SU-DHL-6 (cell line): ENCODE results near the gene RNF121.

Source experiments
- H2AFZ ChIP-seq: fragments of 200-600 bp; sonication (generic); 2 replicates; pipeline ENCODE4 v1.6.1; 2014; ENCODE audit warnings: low read depth, mild to moderate bottlenecking, moderate library complexity, mixed read lengths, antibody characterized with exemption, low read length; ENCODE audit not compliant: severe bottlenecking
- H3F3A ChIP-seq: fragments of 200-600 bp; shearing (Covaris generic); 2 replicates; pipeline ENCODE4 v1.6.0; 2016; ENCODE audit warnings: antibody characterized with exemption, mild to moderate bottlenecking; ENCODE audit not compliant: insufficient read depth
- H3K27ac ChIP-seq: fragments of 200-600 bp; sonication (generic); 2 replicates; pipeline ENCODE4 v1.5.1; 2016; ENCODE audit warnings: low read depth, mild to moderate bottlenecking, low read length, moderate library complexity, mixed read lengths
- H3K27me3 ChIP-seq: fragments of 200-600 bp; sonication (generic), shearing (Covaris generic); 2 replicates; pipeline ENCODE4 v1.6.0; 2014; ENCODE audit warnings: mild to moderate bottlenecking, low read length
- H3K36me3 ChIP-seq: fragments of 200-600 bp; sonication (generic); 2 replicates; pipeline ENCODE4 v1.6.1; 2014; ENCODE audit warnings: mild to moderate bottlenecking, low read length, mixed read lengths
- H3K4me2 ChIP-seq: fragments of 300-600, 200-600 bp; shearing (Covaris generic), sonication (generic); 2 replicates; pipeline ENCODE4 v1.6.0; 2014; ENCODE audit warnings: low read length, low read depth, mild to moderate bottlenecking; ENCODE audit not compliant: poor library complexity, severe bottlenecking
- H3K4me3 ChIP-seq: fragments of 200-600 bp; sonication (generic); 2 replicates; pipeline ENCODE4 v1.5.1; 2014; ENCODE audit warnings: antibody characterized with exemption, low read length, mild to moderate bottlenecking, mixed read lengths; ENCODE audit not compliant: insufficient read depth, poor library complexity, severe bottlenecking
- H3K79me2 ChIP-seq: fragments of 200-600 bp; sonication (generic); 2 replicates; pipeline ENCODE4 v1.6.1; 2014; ENCODE audit warnings: mild to moderate bottlenecking, low read length, moderate library complexity; ENCODE audit not compliant: insufficient read depth
- H3K9ac ChIP-seq: fragments of 200-600 bp; sonication (generic); 2 replicates; pipeline ENCODE4 v1.7.0; 2014; ENCODE audit warnings: mild to moderate bottlenecking, low read length
- H3K9me2 ChIP-seq: fragments of 200-600 bp; sonication (generic); replicated peaks from 2 replicates; pipeline ENCODE4 v1.6.1; 2014; ENCODE audit warnings: low read length; ENCODE audit not compliant: insufficient read depth
- H3K9me3 ChIP-seq: fragments of 200-600 bp; sonication (generic); 2 replicates; pipeline ENCODE4 v1.6.1; 2014; ENCODE audit warnings: low read length, mixed read lengths; ENCODE audit not compliant: insufficient read depth
- H4K20me1 ChIP-seq: fragments of 200-600 bp; sonication (generic); 2 replicates; pipeline ENCODE4 v1.6.1; 2014; ENCODE audit warnings: low read depth, mild to moderate bottlenecking, antibody characterized with exemption, low read length, moderate library complexity, mixed read lengths
- EZH2phosphoT487 ChIP-seq: fragments of 200-600 bp; sonication (generic), shearing (Covaris generic); conservative IDR thresholded peaks from 2 replicates; pipeline ENCODE4 v1.6.1; 2018; ENCODE audit warnings: mild to moderate bottlenecking, antibody characterized with exemption, low read length, moderate library complexity, mixed read lengths
- TF ChIP-seq, protein P1 (sequence below): fragments of 200-600 bp; sonication (generic); IDR thresholded peaks from one replicate; pipeline ENCODE4 v1.5.1; 2017; ENCODE audit warnings: antibody characterized with exemption, mild to moderate bottlenecking, low read length, moderate library complexity; ENCODE audit not compliant: insufficient read depth, poor library complexity, severe bottlenecking

The RNF121 gene

DNA sequence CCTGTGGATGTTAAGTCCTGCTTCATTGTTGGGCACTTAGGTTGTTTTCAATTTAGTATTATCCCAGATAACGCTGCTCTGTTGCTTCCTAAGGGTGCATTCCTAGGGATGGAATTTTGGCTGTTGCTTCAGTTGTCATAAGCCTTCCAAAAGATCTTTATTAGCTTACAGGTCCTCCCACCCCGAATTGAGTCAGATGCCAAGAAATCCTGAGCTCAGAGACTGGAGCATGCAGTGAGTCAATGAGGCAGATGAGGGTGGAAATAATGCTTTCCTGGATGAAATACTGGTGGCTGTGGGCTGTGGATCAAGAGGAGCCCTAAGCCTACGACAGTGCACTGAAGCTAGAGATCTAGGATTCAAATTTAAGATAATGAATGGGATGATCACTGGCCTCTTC is 59.2 kb downstream of the RNF121 start:
- Histone ChIP-seq H3K4me2 (no peak overlapping the region), H3F3A (peaks cover 16% of the 10 kb centered on the region), H3K36me3 (no peaks in the 10 kb centered on the region), H3K9ac (no peak overlapping the region), H3K4me3 (no peak overlapping the region), H3K27ac (no peak overlapping the region), H3K27me3 (no peaks in the 10 kb centered on the region), H3K79me2 (no peaks in the 10 kb centered on the region), H3K9me3 (no peaks in the 10 kb centered on the region), H2AFZ (no peak overlapping the region), H3K9me2 (no peaks in the 10 kb centered on the region), H4K20me1 (no peaks in the 10 kb centered on the region)
- TF ChIP-seq, protein P1, sequence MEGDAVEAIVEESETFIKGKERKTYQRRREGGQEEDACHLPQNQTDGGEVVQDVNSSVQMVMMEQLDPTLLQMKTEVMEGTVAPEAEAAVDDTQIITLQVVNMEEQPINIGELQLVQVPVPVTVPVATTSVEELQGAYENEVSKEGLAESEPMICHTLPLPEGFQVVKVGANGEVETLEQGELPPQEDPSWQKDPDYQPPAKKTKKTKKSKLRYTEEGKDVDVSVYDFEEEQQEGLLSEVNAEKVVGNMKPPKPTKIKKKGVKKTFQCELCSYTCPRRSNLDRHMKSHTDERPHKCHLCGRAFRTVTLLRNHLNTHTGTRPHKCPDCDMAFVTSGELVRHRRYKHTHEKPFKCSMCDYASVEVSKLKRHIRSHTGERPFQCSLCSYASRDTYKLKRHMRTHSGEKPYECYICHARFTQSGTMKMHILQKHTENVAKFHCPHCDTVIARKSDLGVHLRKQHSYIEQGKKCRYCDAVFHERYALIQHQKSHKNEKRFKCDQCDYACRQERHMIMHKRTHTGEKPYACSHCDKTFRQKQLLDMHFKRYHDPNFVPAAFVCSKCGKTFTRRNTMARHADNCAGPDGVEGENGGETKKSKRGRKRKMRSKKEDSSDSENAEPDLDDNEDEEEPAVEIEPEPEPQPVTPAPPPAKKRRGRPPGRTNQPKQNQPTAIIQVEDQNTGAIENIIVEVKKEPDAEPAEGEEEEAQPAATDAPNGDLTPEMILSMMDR, result no peak
- TF ChIP-seq EZH2phosphoT487, result no peak

DNA sequence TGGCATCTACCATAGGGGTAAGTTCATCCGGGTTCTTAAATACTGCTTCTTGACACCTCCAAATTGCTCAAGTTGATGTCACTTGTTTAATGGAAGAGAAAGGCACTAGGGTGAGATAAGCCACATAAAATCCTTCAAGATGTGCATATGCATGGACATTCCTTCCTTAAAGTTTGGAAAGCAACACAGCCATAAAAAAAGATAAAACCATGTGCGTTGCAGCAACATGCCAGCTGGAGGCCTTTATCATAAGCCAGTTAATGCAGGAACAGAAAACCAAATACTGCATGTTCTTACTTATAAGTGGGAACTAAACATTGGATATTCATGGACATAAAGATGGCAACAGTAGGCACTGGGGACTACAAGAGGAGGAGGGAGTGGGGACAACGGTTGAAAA is 61.9 kb downstream of the RNF121 start:
- Histone ChIP-seq H3K9me3 (no peaks in the 10 kb centered on the region), H3K4me2 (no peak overlapping the region), H3K36me3 (no peaks in the 10 kb centered on the region), H3K79me2 (no peaks in the 10 kb centered on the region), H3K9me2 (no peaks in the 10 kb centered on the region), H3K9ac (no peak overlapping the region), H3K4me3 (no peak overlapping the region), H3K27ac (no peak overlapping the region), H2AFZ (no peak overlapping the region), H4K20me1 (no peaks in the 10 kb centered on the region), H3K27me3 (no peaks in the 10 kb centered on the region), H3F3A (peaks cover 16% of the 10 kb centered on the region)
- TF ChIP-seq, protein P1, result no peak
- no peak for TF ChIP-seq EZH2phosphoT487

DNA sequence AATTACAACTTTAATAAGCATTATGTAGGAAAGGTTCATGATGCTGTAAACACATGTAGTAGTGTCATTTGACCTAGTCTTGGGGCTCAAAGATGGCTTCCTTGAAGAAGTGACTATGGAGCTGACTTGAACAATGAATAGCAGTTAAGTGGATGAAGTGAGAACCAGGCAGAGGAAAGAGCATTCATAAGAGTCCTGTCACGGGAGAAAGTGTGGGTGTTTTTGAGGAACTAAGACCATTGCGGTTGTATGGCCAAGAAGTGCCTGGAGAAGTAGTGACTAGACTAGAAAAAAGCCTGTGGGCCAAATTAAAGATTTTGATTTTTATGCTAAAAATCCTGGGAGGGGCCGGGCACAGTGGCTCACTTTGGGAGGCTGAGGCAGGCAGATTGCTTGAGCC is 62.6 kb downstream of the RNF121 start:
- Histone ChIP-seq H3K79me2 (no peaks in the 10 kb centered on the region), H3K4me3 (no peak overlapping the region), H3K27ac (peak overlapping the region; percentile 53), H3F3A (peaks cover 16% of the 10 kb centered on the region), H3K36me3 (no peaks in the 10 kb centered on the region), H3K4me2 (peak overlapping the region; percentile 19), H3K9ac (no peak overlapping the region), H4K20me1 (no peaks in the 10 kb centered on the region), H3K9me3 (no peaks in the 10 kb centered on the region), H3K9me2 (no peaks in the 10 kb centered on the region), H3K27me3 (no peaks in the 10 kb centered on the region), H2AFZ (no peak overlapping the region)
- TF ChIP-seq, protein P1, result no peak
- TF ChIP-seq EZH2phosphoT487, result no peak
